Mesenchymal stem cell (in vitro differentiated cells and primary cell): Measurements from ENCODE around the gene MEIOB.

Experiments
- DNase-seq: peaks from one replicate; pipeline ENCODE4 v3.0.0-alpha.2; 2013
- H2AFZ ChIP-seq: one replicate; pipeline ENCODE4 v1.6.1; 2013; ENCODE audit warnings: low read depth, mild to moderate bottlenecking, control low read depth, inconsistent platforms, low read length, moderate library complexity
- H2AK5ac ChIP-seq: 2 replicates; pipeline ENCODE4 v1.6.1; 2013; ENCODE audit warnings: low read length, moderate library complexity, mild to moderate bottlenecking, inconsistent platforms; ENCODE audit not compliant: severe bottlenecking
- H2BK120ac ChIP-seq: one replicate; pipeline ENCODE4 v1.6.1; 2013; ENCODE audit warnings: low read depth, mild to moderate bottlenecking, inconsistent platforms, low read length, moderate library complexity
- H2BK12ac ChIP-seq, 2 experiments: one replicate each; pipeline ENCODE4 v1.6.1; 2013; ENCODE audit warnings: inconsistent platforms in 2 of 2, low read length in 2 of 2, mild to moderate bottlenecking in 2 of 2, moderate library complexity in 2 of 2, control low read depth in 1 of 2
- H2BK15ac ChIP-seq: one replicate; pipeline ENCODE4 v1.6.1; 2013; ENCODE audit warnings: mild to moderate bottlenecking, low read depth, inconsistent platforms; ENCODE audit not compliant: poor library complexity, severe bottlenecking
- H2BK5ac ChIP-seq: 2 replicates; pipeline ENCODE4 v1.6.1; 2013; ENCODE audit warnings: low read depth, mild to moderate bottlenecking, low read length, control low read depth, inconsistent platforms; ENCODE audit not compliant: poor library complexity, severe bottlenecking
- H3K14ac ChIP-seq, 2 experiments: one replicate each; pipeline ENCODE4 v1.6.1; 2013; ENCODE audit warnings: inconsistent platforms in 2 of 2, low read length in 2 of 2, control low read depth in 1 of 2, mild to moderate bottlenecking in 1 of 2, moderate library complexity in 1 of 2
- H3K18ac ChIP-seq, 2 experiments: one replicate each; pipeline ENCODE4 v1.6.1; 2013; ENCODE audit warnings: inconsistent platforms in 2 of 2, low read length in 2 of 2, control low read depth in 1 of 2, low read depth in 1 of 2, mild to moderate bottlenecking in 1 of 2
- H3K23ac ChIP-seq, 2 experiments: one replicate each; pipeline ENCODE4 v1.6.1; 2013; ENCODE audit warnings: inconsistent platforms in 2 of 2, low read length in 2 of 2, mild to moderate bottlenecking in 2 of 2, moderate library complexity in 2 of 2, control low read depth in 1 of 2
- H3K27ac ChIP-seq: 2 replicates; pipeline ENCODE4 v1.5.1; 2013; ENCODE audit warnings: mild to moderate bottlenecking, moderate library complexity, low read length, control low read depth, inconsistent platforms; ENCODE audit not compliant: poor library complexity, severe bottlenecking
- H3K27me3 ChIP-seq, 2 experiments: 2 replicates each; pipeline versions ENCODE4 v1.6.1 to v1.7.0; 2013; ENCODE audit warnings: low read length in 2 of 2, mild to moderate bottlenecking in 2 of 2, moderate library complexity in 2 of 2, control low read depth in 1 of 2, inconsistent platforms in 1 of 2; ENCODE audit not compliant: control insufficient read depth in 1 of 2, insufficient read depth in 1 of 2
- H3K36me3 ChIP-seq, 2 experiments: 2 replicates each; pipeline versions ENCODE4 v1.6.1 to v1.7.0; 2013; ENCODE audit warnings: low read length in 2 of 2, control low read depth in 1 of 2, inconsistent platforms in 1 of 2, low read depth in 1 of 2, mild to moderate bottlenecking in 1 of 2; ENCODE audit not compliant: insufficient read depth in 2 of 2, control insufficient read depth in 1 of 2
- H3K4ac ChIP-seq, 2 experiments: one replicate each; pipeline ENCODE4 v1.6.1; 2013; ENCODE audit warnings: inconsistent platforms in 2 of 2, low read length in 2 of 2, mild to moderate bottlenecking in 2 of 2, moderate library complexity in 2 of 2, control low read depth in 1 of 2, low read depth in 1 of 2
- H3K4me1 ChIP-seq: 2 replicates; pipeline ENCODE4 v1.6.1; 2013; ENCODE audit warnings: low read depth, low read length, control low read depth; ENCODE audit not compliant: control insufficient read depth, insufficient read depth
- H3K4me2 ChIP-seq: 2 replicates; pipeline ENCODE4 v1.6.1; 2013; ENCODE audit warnings: low read length, mild to moderate bottlenecking, inconsistent platforms; ENCODE audit not compliant: poor library complexity, severe bottlenecking
- H3K4me3 ChIP-seq, 2 experiments: 2 replicates each; pipeline versions ENCODE4 v1.5.1 to v1.7.0; 2013; ENCODE audit warnings: low read length in 2 of 2, mild to moderate bottlenecking in 2 of 2, control low read depth in 1 of 2, low read depth in 1 of 2; ENCODE audit not compliant: insufficient read depth in 1 of 2
- H3K79me1 ChIP-seq: replicated peaks from 2 replicates; pipeline ENCODE4 v1.6.1; 2013; ENCODE audit warnings: mild to moderate bottlenecking, control low read depth, low read length, inconsistent platforms; ENCODE audit not compliant: poor library complexity, severe bottlenecking
- H3K9ac ChIP-seq: 2 replicates; pipeline ENCODE4 v1.7.0; 2013; ENCODE audit warnings: mild to moderate bottlenecking, low read length, moderate library complexity
- H3K9me3 ChIP-seq: 2 replicates; pipeline ENCODE4 v1.7.0; 2013; ENCODE audit warnings: mild to moderate bottlenecking, low read length; ENCODE audit not compliant: control insufficient read depth
- H4K8ac ChIP-seq: one replicate; pipeline ENCODE4 v1.6.1; 2013; ENCODE audit warnings: inconsistent platforms, mild to moderate bottlenecking, low read length, moderate library complexity
- H4K91ac ChIP-seq: one replicate; pipeline ENCODE4 v1.6.1; 2013; ENCODE audit warnings: mild to moderate bottlenecking, low read length, inconsistent platforms
- WGBS: methylation state at CpG from one replicate; pipeline ENCODE4 v1.1.7; 2013; ENCODE audit warnings: mixed read lengths; 5-methylcytosine and 5-hydroxymethylcytosine counted together

Gene MEIOB

GRCh38 chr16:1850981-1851380 lies 21.0 kb downstream of the MEIOB start:
- H2BK5ac ChIP-seq, result no peak overlapping the region
- no peak overlapping the region for H3K27ac ChIP-seq
- 74% methylated on average over 7 of the region's 7 CpGs for WGBS
- no peak overlapping the region for H2BK12ac ChIP-seq
- no peaks in the 10 kb centered on the region for H3K4me1 ChIP-seq
- H3K9ac ChIP-seq, result no peak overlapping the region
- no peak overlapping the region for H3K18ac ChIP-seq
- no peak overlapping the region for H3K14ac ChIP-seq
- H3K27me3 ChIP-seq, result peaks cover 17 to 62% of the 10 kb centered on the region in 2 experiments
- H3K4ac ChIP-seq, result no peak overlapping the region
- H3K23ac ChIP-seq, result no peak overlapping the region
- DNase-seq, result no peak
- H2AFZ ChIP-seq, result no peak overlapping the region
- no peaks in the 10 kb centered on the region for H3K36me3 ChIP-seq
- no peak overlapping the region for H2AK5ac ChIP-seq
- no peak overlapping the region for H4K8ac ChIP-seq
- no peak overlapping the region for H4K91ac ChIP-seq
- H3K79me1 ChIP-seq, result no peaks in the 10 kb centered on the region
- no peak overlapping the region for H3K4me2 ChIP-seq
- H2BK15ac ChIP-seq, result no peak overlapping the region
- H2BK120ac ChIP-seq, result no peak overlapping the region
- no peaks in the 10 kb centered on the region for H3K9me3 ChIP-seq
- H3K4me3 ChIP-seq, result no peak overlapping the region

- H2BK120ac ChIP-seq, result peak overlapping the region; percentile 19
- H2BK12ac ChIP-seq, result no peak overlapping the region
- H2AFZ ChIP-seq, result no peak overlapping the region
- no peak overlapping the region for H3K4me3 ChIP-seq
- DNase-seq, result no peak
- no peak overlapping the region for H3K9ac ChIP-seq
- no peak overlapping the region for H4K91ac ChIP-seq
- H3K79me1 ChIP-seq, result no peaks in the 10 kb centered on the region
- no peak overlapping the region for H2BK15ac ChIP-seq
- H3K9me3 ChIP-seq, result no peaks in the 10 kb centered on the region
- no peak overlapping the region for H2AK5ac ChIP-seq
- no peak overlapping the region for H3K27ac ChIP-seq
- no CpG with 5 or more reads among the region's 1 CpG for WGBS
- H3K23ac ChIP-seq, result no peak overlapping the region
- no peak overlapping the region for H3K18ac ChIP-seq
- no peak overlapping the region for H3K4ac ChIP-seq
- H2BK5ac ChIP-seq, result no peak overlapping the region
- no peak overlapping the region for H3K14ac ChIP-seq
- H3K4me1 ChIP-seq, result no peaks in the 10 kb centered on the region
- H3K4me2 ChIP-seq, result no peak overlapping the region
- no peak overlapping the region for H4K8ac ChIP-seq
- peaks cover 7 to 28% of the 10 kb centered on the region in 2 experiments for H3K27me3 ChIP-seq
- no peaks in the 10 kb centered on the region for H3K36me3 ChIP-seq
Measured at GRCh38 chr16:1846416-1846815, 25.5 kb downstream of the MEIOB start.

GRCh38 chr16:1845985-1846384 lies 26.0 kb downstream of the MEIOB start:
- no peak overlapping the region for H3K4ac ChIP-seq
- no peak overlapping the region for H3K4me3 ChIP-seq
- no peak overlapping the region for H2AK5ac ChIP-seq
- no peaks in the 10 kb centered on the region for H3K36me3 ChIP-seq
- H2AFZ ChIP-seq, result no peak overlapping the region
- no peak overlapping the region for H2BK5ac ChIP-seq
- H3K18ac ChIP-seq, result no peak overlapping the region
- no peaks in the 10 kb centered on the region for H3K79me1 ChIP-seq
- no peaks in the 10 kb centered on the region for H3K9me3 ChIP-seq
- H4K91ac ChIP-seq, result no peak overlapping the region
- H2BK120ac ChIP-seq, result peak overlapping the region; percentile 19
- H2BK15ac ChIP-seq, result no peak overlapping the region
- no peak overlapping the region for H3K14ac ChIP-seq
- H3K9ac ChIP-seq, result no peak overlapping the region
- no peak overlapping the region for H4K8ac ChIP-seq
- WGBS, result 49% methylated on average over 4 of the region's 4 CpGs
- peaks cover 4 to 23% of the 10 kb centered on the region in 2 experiments for H3K27me3 ChIP-seq
- H3K4me1 ChIP-seq, result no peaks in the 10 kb centered on the region
- no peak overlapping the region for H3K27ac ChIP-seq
- H2BK12ac ChIP-seq, result no peak overlapping the region
- H3K23ac ChIP-seq, result no peak overlapping the region
- no peak for DNase-seq
- no peak overlapping the region for H3K4me2 ChIP-seq

- Histone ChIP-seq H3K79me1 (peaks cover 2% of the 10 kb centered on the region), H2BK5ac (no peak overlapping the region), H3K9me3 (no peaks in the 10 kb centered on the region), H3K4me1 (peaks cover 2% of the 10 kb centered on the region), H2BK12ac (no peak overlapping the region), H3K4me2 (no peak overlapping the region), H3K9ac (peak overlapping the region; percentile 46), H3K36me3 (peaks cover 0 to 9% of the 10 kb centered on the region in 2 experiments), H3K18ac (no peak overlapping the region), H4K8ac (peak overlapping the region; percentile 19), H2AK5ac (no peak overlapping the region), H2BK15ac (no peak overlapping the region), H3K27me3 (no peaks in the 10 kb centered on the region), H2BK120ac (no peak overlapping the region), H3K27ac (no peak overlapping the region), H3K4me3 (no peak overlapping the region), H3K4ac (no peak overlapping the region), H3K14ac (no peak overlapping the region), H4K91ac (no peak overlapping the region), H2AFZ (no peak overlapping the region), H3K23ac (no peak overlapping the region)
- 41% methylated on average over 9 of the region's 9 CpGs for WGBS
- peak; percentile 81 for DNase-seq
Measured at GRCh38 chr16:1839554-1839953, 32.4 kb downstream of the MEIOB start.
